HG03196 (cell line): Measurements from ENCODE around the gene BNIP2.
"Not testable (repeated sequence)": the region's sequence is repeated elsewhere in the genome, so short reads cannot be mapped to it uniquely, and the experiment has no call there.

Experiments used
- ATAC-seq: cut with Tn5 transposase; IDR thresholded peaks from one replicate; pipeline ENCODE4 v1.9.1; 2021; ENCODE audit not compliant: unreplicated experiment

BNIP2 gene

GRCh38 chr15:59688782-59689625, at the start of gene BNIP2:
BNIP2 (minus strand) TSS chr15:59689320; CDS start chr15:59682457, 6,863 bp downstream.
- peak; percentile 84 for ATAC-seq

GRCh38 chr15:59738676-59739075, 49.6 kb upstream of the BNIP2 start:
- no peak for ATAC-seq

- ATAC-seq = no peak
Measured at GRCh38 chr15:59736181-59736580, 47.1 kb upstream of the BNIP2 start.

- no peak for ATAC-seq
Measured at GRCh38 chr15:59725151-59725486, 36.0 kb upstream of the BNIP2 start.

- ATAC-seq = no peak
Measured at GRCh38 chr15:59723687-59724346, 34.7 kb upstream of the BNIP2 start.

GRCh38 chr15:59722476-59722875, 33.4 kb upstream of the BNIP2 start:
- no peak for ATAC-seq

- ATAC-seq = no peak
Measured at GRCh38 chr15:59722037-59722436, 32.9 kb upstream of the BNIP2 start.

- ATAC-seq = no peak
Measured at GRCh38 chr15:59721411-59721810, 32.3 kb upstream of the BNIP2 start.

GRCh38 chr15:59713177-59713576, 24.1 kb upstream of the BNIP2 start:
- no peak for ATAC-seq

- ATAC-seq = no peak
Measured at GRCh38 chr15:59711451-59712243, 22.5 kb upstream of the BNIP2 start.

- ATAC-seq = no peak
Measured at GRCh38 chr15:59707619-59708018, 18.5 kb upstream of the BNIP2 start.

GRCh38 chr15:59703979-59704796, 15.1 kb upstream of the BNIP2 start:
- no peak for ATAC-seq

GRCh38 chr15:59702351-59702750, 13.2 kb upstream of the BNIP2 start:
- no peak for ATAC-seq

GRCh38 chr15:59701880-59702279, 12.8 kb upstream of the BNIP2 start:
- ATAC-seq = no peak

- ATAC-seq = no peak
Measured at GRCh38 chr15:59699810-59700431, 10.8 kb upstream of the BNIP2 start.

GRCh38 chr15:59698065-59698464, 8.9 kb upstream of the BNIP2 start:
- ATAC-seq = not testable (repeated sequence)

- no peak for ATAC-seq
Measured at GRCh38 chr15:59696332-59696731, 7.2 kb upstream of the BNIP2 start.

- no peak for ATAC-seq
Measured at GRCh38 chr15:59694779-59695178, 5.7 kb upstream of the BNIP2 start.

GRCh38 chr15:59691194-59691805, 2.2 kb upstream of the BNIP2 start:
- ATAC-seq = no peak
